A673 (cell line): ENCODE results near the gene UQCC2.

Experiments
- EZH2 ChIP-seq: fragments of 200-600 bp; sonication (generic); IDR thresholded peaks from 2 replicates; pipeline ENCODE4 v1.6.1; 2017; ENCODE audit warnings: borderline replicate concordance, low read depth, mild to moderate bottlenecking, mixed read lengths, antibody characterized with exemption, low read length; ENCODE audit not compliant: poor library complexity, severe bottlenecking
- TF ChIP-seq, protein P1 (sequence below): fragments of 300-800, 200-600 bp; sonication (generic); conservative IDR thresholded peaks from 2 replicates; pipeline ENCODE4 v1.5.1; 2017; ENCODE audit warnings: low read depth, mild to moderate bottlenecking, antibody characterized with exemption, low read length, moderate library complexity, mixed read lengths

DNA sequence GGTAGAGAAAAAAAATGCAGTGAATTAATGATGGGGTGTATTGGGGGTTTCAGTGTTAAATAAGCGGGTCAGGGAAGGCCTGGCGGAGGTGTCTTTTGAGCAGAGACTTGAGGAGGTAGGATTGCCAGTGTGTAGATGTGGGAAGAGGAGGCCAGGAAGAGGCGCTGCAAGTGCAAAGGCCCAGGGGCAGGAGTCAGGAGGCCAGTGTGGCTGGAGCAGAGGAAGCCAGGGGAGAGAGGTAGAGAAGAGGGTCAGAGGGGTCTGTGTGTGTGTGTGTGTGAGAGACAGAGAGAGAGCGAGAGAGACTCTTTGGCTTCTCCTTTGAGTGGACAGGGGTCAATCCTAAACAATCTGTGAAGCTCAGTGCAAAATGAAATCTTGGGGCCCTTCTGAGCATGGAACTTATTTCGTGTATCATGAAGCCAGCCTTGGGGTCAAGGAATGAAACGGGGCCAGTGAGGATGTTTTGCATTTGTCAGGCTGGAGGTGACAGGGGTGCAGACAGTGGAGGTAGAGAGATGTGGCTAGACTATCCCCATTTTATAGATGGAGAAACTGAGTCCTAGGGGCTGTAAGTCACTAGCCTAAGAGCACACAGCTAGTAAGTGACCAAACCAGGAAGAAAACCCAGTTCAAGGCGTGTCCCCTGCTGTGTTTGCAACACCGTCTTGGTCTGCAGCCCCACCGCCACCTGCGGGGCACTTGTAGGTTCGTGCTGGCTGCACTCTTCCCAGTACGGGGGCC lies 44.9 kb upstream of the UQCC2 start:
- TF ChIP-seq, protein P1, sequence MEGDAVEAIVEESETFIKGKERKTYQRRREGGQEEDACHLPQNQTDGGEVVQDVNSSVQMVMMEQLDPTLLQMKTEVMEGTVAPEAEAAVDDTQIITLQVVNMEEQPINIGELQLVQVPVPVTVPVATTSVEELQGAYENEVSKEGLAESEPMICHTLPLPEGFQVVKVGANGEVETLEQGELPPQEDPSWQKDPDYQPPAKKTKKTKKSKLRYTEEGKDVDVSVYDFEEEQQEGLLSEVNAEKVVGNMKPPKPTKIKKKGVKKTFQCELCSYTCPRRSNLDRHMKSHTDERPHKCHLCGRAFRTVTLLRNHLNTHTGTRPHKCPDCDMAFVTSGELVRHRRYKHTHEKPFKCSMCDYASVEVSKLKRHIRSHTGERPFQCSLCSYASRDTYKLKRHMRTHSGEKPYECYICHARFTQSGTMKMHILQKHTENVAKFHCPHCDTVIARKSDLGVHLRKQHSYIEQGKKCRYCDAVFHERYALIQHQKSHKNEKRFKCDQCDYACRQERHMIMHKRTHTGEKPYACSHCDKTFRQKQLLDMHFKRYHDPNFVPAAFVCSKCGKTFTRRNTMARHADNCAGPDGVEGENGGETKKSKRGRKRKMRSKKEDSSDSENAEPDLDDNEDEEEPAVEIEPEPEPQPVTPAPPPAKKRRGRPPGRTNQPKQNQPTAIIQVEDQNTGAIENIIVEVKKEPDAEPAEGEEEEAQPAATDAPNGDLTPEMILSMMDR: no peak
- no peak for TF ChIP-seq EZH2
